GM18870 (cell line): ENCODE measurements around the gene SLC6A4.
"Not testable (repeated sequence)": the region's sequence is repeated elsewhere in the genome, so short reads cannot be mapped to it uniquely, and the experiment has no call there.

ENCODE experiments used
- ATAC-seq: cut with Tn5 transposase; IDR thresholded peaks from one replicate; pipeline ENCODE4 v1.9.1; 2021; ENCODE audit warnings: moderate library complexity; ENCODE audit not compliant: unreplicated experiment

The SLC6A4 gene

DNA sequence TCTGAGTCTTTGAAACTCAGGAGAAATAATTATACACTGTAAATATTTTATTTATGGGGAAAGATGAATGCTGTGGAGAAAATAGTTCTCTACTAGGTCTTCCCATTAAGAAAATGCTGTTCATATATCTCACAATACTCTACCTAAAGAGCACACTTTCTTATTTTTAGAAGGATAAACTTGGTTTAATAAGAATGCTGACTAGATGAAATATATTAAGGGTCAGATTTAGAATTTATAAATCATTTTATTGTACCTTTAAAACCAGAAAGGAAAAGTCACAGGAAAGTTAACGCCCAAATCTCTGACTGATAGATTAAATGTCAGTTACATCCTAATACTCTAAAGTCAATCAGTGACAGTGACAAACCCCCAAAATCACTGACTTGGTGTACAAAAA, 48.7 kb downstream of the SLC6A4 start:
- no peak for ATAC-seq

DNA sequence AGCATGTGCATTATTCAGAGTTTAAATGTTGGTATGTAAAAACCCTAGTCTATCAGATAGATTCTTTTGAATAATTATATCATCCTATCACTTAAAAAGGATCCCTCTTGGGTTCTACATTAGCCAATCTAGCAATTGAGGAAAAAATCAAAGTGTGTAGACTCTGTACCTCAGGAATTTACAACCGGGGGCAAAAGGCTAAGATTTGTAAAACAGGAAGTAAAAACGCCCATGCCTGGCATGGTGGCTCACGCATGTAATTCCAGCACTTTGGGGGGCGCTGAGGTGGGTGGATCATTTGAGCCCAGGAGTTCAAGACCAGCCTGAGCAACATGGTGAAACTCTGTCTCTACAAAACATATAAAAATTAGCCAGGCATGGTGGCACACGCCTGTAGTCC, 58.6 kb downstream of the SLC6A4 start:
- no peak for ATAC-seq

GRCh38 chr17:30174556-30174955, 60.9 kb downstream of the SLC6A4 start:
- ATAC-seq: no peak

DNA sequence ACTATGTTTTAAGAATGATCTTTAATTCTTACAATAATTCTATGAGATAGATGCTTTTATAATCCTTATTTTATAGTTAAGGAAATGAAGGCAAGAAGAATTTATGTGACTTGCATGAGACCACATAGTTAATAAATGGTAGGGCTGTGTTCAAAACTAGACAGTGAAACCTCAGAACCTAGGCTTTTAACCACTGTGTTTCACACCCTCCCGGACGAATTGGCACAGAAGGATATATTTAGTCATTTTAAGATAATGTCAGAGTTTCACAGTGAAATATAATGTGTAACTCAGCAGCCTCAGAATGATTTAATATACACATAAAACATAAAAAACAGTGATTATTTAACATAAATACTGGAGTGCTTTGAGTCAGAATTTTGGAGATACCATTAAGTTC, 61.8 kb downstream of the SLC6A4 start:
- peak; percentile 76 for ATAC-seq

DNA sequence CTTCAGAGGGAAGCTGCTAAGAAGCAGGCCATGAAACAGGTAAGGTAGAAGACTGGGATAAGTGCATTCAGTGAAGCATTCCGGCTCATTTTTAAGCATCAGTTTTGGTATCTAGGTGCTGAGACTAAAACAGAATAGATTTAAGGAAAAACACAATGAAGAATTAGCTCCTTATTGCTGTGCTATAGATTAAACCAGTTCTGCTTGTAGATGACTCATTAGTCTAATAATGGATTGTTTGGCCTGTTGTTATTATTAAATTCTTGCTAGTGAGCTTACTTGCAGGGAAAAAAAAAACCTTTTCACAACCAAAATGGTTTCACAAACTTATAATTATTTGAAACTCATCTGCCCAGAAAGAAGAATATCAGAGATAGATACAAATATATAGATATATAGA, 62.9 kb downstream of the SLC6A4 start:
- no peak for ATAC-seq

- no peak for ATAC-seq
Observed at GRCh38 chr17:30170415-30170987, 65.0 kb downstream of the SLC6A4 start.

- ATAC-seq: no peak
Observed at GRCh38 chr17:30165960-30166359, 69.5 kb downstream of the SLC6A4 start.

DNA sequence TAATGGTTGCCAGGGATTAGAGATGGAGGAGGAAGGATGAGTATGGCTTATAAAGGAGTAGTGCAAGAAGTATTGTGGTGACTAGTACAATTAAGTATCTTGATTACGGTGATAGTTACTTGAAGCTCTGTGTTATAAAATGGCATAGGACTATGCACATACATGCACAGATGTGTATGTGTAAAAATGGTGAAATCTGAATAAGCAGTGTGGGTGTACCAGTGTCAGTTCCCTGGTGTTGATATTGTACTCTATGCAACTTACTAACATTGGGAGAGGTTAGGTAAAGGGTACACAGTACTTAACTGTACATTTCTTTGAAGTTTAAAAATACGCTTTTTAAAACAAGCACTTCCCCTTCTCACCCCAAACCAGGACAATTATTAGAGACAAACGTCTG, 70.3 kb downstream of the SLC6A4 start:
- no peak for ATAC-seq

DNA sequence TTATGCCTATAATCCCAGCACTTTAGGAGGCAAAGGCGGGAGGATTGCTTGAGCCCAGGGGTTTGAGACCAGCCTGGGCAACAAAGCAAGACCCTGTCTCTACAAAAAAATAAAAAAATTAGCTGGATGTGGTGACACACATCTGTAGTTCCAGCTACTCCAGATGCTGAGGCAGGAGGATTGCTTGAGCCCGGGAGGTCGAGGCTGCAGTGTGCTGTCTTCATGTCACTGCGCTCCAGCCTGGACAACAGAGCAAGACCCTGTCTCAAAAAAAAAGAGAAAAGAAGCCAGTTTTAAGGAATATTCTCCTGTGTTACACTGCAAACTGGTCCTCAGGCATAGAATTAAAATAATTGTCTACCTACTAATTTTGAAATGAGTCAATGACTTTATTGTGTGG, 71.0 kb downstream of the SLC6A4 start:
- no peak for ATAC-seq

DNA sequence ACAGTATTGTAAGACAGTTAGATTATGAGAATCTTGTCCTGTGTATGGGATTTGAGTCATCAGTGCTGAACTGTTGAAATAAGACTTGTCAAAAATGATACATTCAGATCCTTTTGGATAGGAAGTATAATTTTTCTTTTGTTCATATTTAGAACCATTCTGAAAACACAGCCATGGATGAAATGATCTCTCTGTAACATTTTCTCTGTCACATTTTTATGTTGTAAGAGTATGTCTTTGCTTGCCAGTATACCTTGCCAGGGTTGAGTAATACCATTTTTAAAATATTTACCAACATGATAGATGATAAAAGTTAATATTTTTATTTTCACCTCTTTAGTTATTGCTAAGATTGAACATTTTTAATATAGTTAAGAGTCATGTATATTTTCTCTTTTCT, 73.9 kb downstream of the SLC6A4 start:
- ATAC-seq: no peak

GRCh38 chr17:30160419-30161172, 74.9 kb downstream of the SLC6A4 start:
- no peak for ATAC-seq

GRCh38 chr17:30158896-30159625, 76.4 kb downstream of the SLC6A4 start:
- no peak for ATAC-seq

DNA sequence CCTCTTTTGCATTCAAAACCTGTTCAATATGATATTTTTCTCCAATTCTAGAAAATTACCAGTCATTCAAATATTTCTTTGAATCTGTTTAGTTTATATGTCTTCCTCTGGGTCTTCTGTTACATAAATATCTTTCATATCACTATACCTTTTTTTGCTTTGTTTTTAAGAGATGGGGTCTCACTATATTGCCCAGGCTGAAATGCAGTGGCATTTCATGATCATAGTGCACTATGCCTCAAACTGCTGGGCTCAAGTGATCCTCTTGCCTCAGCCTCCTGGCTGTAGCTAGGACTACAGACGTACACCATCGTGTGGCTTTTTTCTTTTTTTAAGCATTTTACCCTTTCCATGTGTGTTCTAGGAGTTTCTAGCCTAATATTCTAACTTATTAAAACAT, 80.1 kb downstream of the SLC6A4 start:
- ATAC-seq: no peak

- no peak for ATAC-seq
Observed at GRCh38 chr17:30153463-30153862, 82.0 kb downstream of the SLC6A4 start.

DNA sequence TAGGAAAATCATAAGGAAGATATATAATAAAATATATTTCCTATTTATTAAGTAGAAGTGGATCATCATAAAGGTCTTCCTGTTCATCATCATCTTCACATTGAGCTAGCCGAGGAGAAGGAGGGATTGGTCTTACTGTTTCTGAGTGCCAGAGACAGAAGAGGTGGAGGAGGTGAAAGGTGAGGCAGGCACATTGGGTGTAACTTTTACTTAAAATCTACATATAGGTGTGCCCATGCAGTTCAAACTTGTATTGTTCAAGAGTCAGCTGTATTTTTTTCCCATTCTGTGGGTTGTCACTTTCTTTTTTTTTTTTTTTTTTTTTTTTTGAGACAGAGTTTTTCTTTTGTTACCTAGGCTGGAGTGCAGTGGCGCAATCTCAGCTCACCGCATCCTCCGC, 84.0 kb downstream of the SLC6A4 start:
- no peak for ATAC-seq

DNA sequence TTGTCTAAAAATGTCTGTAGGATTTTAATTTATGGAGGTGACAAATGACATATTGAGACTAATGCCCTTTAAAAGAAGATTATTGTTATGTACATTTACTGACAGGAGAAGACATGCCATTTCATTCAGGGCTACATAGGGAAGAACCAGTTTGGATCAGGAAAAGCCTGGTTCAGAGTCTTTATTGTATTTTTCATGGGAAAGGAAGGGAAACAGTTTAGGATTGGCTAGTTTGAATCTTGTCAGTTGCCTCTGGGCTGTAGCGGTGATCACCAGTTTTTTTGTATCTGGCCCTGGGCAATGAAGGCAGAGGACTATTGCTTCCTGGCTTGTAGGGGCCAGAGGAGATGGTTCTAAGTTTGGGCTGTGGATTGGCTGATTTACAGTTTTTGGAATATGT, 87.1 kb downstream of the SLC6A4 start:
- ATAC-seq: no peak

DNA sequence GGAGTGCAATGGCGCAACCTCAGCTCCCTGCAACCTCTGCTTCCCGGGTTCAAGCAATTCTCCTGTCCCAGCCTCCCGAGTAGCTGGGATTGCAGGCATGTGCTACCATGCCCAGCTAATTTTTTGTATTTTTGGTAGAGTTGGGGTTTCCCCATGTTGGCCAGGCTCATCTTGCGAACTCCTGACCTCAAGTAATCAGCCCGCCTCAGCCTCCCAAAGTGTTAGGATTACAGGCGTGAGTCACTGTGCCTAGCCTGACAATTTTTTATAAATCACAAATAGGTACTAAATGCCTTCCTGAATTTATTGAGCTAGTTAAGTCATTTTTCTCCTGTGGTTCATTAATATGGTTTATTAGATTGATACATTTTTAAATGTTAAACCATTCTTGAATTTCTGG, 87.6 kb downstream of the SLC6A4 start:
- not testable (repeated sequence) for ATAC-seq
